Measurements from ENCODE around the gene SNX30. TPM values are rescaled to one million over a fixed set of nuclear protein-coding genes. Genes with fewer than 3 reads are reported as not detected.
A peak's percentile ranks its signal among the peaks of the same experiment; 100 is the strongest.

Gene SNX30
- total RNA-seq, 2 donors from 2014 or later, result 6.3 to 38.7 TPM

- Histone ChIP-seq H3K27me3 (replicated peaks; ENCODE audit: insufficient read depth) (no peaks in the 10 kb centered on the region), H3K27ac (no peak overlapping the region), H3K4me3 (no peak overlapping the region), H3K4me1 (replicated peaks) (no peaks in the 10 kb centered on the region), H3K36me3 (no peaks in the 10 kb centered on the region), H3K9me3 (no peaks in the 10 kb centered on the region)
- WGBS, result 17% methylated on average over 3 of the region's 3 CpGs
- no peak for DNase-seq (ENCODE audit: low spot score)
- intact Hi-C loops (cut with DNase I), result no loop called here
- TF ChIP-seq CTCF (IDR thresholded peaks at IDR 0.05), result peak in 2 of 4 experiments; percentile 25 to 33
- TF ChIP-seq POLR2A (IDR thresholded peaks at IDR 0.05), result no peak
Observed at GRCh38 chr9:112921549-112921948, 171.0 kb downstream of the SNX30 start.

Other genes starting within 250 kb of the SNX30 start
- 10 to 100 TPM; 21.0 to 36.6 TPM for gene INIP, start 32.6 kb upstream of the SNX30 start, total RNA-seq
- gene SLC46A2, start 140.1 kb downstream of the SNX30 start, total RNA-seq, result under 1 TPM in 1 of 2 donors, not detected in 1; 0.80 TPM

All from prostate gland (tissue), 2 donors.